ENCODE results near the gene CYP39A1.

CYP39A1 gene

DNA sequence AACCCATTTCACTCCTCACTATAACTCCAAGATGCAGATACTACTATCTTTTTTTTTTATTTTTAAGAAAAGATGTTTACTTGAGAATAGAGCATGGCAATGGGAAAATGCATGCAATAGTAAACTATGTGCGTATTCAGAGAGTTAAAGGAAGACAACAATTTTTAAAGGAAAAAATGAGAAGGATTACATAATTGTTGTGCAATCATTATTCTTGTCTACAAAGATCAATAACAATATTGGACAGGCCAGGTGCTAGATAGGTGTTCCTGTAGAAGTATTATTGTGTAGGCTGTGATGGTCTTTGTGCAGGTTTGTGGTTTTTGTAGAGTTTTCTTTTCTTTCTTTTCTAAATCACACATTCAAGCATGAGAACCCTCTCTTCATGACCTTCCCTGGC lies 20.6 kb downstream of the CYP39A1 start:
- no peak for TF ChIP-seq ZNF274 (IDR thresholded peaks at IDR 0.05; ENCODE audit: low read depth, low read length)
- no peak overlapping the region for H3K4me3 ChIP-seq (ENCODE audit: low read length)

DNA sequence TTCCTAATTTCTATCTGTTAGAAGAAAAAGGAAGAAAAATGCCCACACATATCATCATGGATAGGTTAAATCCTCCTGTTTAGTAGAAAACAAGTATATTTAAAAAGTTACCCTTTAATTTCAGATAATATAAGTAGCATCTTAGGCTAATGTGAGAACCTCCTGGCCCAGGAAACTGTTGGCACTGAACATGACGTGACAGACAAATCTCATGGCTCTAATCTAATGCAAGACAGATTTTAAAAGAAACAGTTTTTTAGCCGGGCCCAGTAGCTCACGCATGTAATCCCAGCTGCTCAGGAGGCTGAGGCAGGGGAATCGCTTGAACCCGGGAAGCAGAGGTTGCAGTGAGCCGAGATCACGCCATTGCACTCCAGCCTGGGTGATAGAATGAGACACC lies 22.9 kb downstream of the CYP39A1 start:
- TF ChIP-seq ZNF274 (IDR thresholded peaks at IDR 0.05; ENCODE audit: low read depth, low read length), result no peak
- no peak overlapping the region for H3K4me3 ChIP-seq (ENCODE audit: low read length)

DNA sequence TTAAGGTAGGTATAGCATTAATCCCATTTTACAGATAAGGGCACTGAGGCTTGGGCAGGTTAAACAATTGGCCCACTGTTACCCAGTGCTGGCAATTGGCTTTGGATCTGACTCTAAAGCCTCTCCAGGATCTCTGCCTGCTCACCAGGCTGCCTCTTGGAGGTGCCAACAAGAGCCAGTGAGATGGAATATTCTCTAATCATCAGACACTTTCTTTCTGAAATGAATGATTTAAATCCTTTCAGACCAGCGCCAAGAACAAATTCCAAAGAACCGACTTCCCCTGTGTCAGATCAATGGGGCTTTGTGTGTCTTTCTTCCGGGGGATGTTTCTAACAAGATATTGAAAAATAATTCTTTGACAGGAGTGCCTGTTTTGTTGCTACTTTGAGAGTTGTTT lies 23.6 kb downstream of the CYP39A1 start:
- TF ChIP-seq ZNF274 (IDR thresholded peaks at IDR 0.05; ENCODE audit: low read depth, low read length), result no peak

GRCh38 chr6:46628498-46628897 lies 24.1 kb downstream of the CYP39A1 start:
- TF ChIP-seq ZNF274 (IDR thresholded peaks at IDR 0.05; ENCODE audit: low read depth, low read length), result no peak
- no peak overlapping the region for H3K4me3 ChIP-seq (ENCODE audit: low read length)

More for the DNA sequence above, 23.6 kb downstream of the CYP39A1 start:
- H3K4me3 ChIP-seq (ENCODE audit: low read length), result no peak overlapping the region

- no peak for TF ChIP-seq ZNF274 (IDR thresholded peaks at IDR 0.05; ENCODE audit: low read depth, low read length)
- no peak overlapping the region for H3K4me3 ChIP-seq (ENCODE audit: low read length)
Observed at GRCh38 chr6:46626976-46627375, 25.6 kb downstream of the CYP39A1 start.

DNA sequence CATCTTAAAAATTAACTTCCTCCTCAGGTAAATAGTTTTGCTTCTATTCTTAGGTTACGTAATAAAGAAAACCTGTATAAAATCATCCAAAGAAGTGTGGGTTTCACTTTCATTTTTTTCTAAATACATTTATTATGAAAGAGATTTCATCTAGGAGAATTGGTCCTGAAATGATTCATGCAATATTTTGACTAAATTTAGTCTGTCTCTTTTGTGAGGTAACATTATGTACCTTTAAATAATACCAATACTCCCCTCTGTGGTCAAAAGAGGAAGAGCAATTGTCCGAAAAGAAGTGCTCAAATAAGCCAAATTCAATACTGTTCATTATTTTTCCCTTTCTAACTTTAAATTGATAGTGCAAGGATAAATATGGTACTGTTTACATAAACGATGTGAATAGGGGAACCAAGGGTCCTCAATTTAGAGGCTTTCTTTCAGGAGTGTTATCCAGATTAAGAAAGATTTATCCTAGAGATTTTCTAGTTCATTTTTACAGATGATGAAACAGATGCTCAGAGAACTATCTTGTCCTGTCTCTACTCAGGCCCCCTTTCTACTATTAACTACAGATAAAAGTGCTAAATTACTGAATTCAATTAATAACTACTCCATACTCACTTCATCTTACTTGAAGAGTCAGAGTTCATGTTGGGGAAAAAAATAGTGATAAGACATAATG lies 26.2 kb downstream of the CYP39A1 start:
- no peak for TF ChIP-seq ZNF274 (IDR thresholded peaks at IDR 0.05; ENCODE audit: low read depth, low read length)
- H3K4me3 ChIP-seq (ENCODE audit: low read length), result no peak overlapping the region

- no peak overlapping the region for H3K4me3 ChIP-seq (ENCODE audit: low read length)
- TF ChIP-seq ZNF274 (IDR thresholded peaks at IDR 0.05; ENCODE audit: low read depth, low read length), result no peak
Observed at GRCh38 chr6:46618726-46619125, 33.9 kb downstream of the CYP39A1 start.

- no peak for TF ChIP-seq ZNF274 (IDR thresholded peaks at IDR 0.05; ENCODE audit: low read depth, low read length)
- H3K4me3 ChIP-seq (ENCODE audit: low read length), result no peak overlapping the region
Observed at GRCh38 chr6:46612645-46613044, 40.0 kb downstream of the CYP39A1 start.

DNA sequence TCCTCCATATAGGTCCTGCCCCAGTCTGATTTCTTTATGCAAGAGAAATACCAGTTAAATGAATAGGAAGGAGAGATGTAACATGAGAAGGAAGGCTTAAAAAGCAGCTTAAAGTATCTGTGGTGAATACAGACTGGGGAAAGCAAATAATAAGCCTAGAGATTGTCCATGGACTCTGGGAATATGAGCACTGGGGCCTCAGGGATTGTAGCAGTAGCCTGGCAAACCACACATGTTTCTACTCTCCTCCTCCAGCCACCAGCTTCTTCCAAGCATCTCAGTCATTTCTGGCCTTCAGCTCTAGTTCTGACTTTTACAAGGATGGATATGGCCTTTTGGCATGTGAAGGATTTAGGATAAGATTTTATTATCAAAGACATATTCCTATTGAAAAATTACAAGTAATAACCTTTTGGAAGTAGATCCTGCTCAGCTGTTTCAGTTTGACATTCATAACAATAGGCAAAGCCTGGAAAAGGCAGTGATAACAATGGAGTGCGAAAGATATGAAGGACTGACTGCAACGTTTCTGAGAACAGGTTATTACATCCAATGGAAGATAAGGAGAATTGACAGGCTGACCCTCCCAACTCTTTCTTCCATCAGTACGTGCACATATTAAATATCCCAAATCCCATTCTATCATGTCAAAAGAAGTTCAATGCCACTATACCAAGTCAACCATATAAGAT lies 41.6 kb downstream of the CYP39A1 start:
- no peak for TF ChIP-seq ZNF274 (IDR thresholded peaks at IDR 0.05; ENCODE audit: low read depth, low read length)
- H3K4me3 ChIP-seq (ENCODE audit: low read length), result no peak overlapping the region

DNA sequence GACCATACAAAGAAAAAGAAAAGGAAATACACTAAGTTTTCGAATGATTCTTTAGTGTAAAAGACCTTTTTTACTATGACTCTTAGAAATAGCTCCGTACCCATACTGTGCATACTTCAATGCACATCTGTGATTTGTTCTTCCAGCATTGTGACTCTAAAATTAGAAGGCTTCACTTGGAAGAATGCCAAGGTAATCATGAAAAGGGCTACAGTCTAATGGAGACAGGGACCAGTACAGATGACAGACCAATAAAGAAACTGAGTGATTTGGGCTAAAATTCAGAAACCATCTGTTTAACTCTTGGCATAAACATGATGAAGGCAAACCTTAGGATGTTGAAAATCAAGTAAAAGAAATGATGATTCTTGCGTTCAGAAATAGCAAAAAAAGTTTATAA lies 46.3 kb downstream of the CYP39A1 start:
- H3K4me3 ChIP-seq (ENCODE audit: low read length), result no peak overlapping the region
- TF ChIP-seq ZNF274 (IDR thresholded peaks at IDR 0.05; ENCODE audit: low read depth, low read length), result no peak

DNA sequence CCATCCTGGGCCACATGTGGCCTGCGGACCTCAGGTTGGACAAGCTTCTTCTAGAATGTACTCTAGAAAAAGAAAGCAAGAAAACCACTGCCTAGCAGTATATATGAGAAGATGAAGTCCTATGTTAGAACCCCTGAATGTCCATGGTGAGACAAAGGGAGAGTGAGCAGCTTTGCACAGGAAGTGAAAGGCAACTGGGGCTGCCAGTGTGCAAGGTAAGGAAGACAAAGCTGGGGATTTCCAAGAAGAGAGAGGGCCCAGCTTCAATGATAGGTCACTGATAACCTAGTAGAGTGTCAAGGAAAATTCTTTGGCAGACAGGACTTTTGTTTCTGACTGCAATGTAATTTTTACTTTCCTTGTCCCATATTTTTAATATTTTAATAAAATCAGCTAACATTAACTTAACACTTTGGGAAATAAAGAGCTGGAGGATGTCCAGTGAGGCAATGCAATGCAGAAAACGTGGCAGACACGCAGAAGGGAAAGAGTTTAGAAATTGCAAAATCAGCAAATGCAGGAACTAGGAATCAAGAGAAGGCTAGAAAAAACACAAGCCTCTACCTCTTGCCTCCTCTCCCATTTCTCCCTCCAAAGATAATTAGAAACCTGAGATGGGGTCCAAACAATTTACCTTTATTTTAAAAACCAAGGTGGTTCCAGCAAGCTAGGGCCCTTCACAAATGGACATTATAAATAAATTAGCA lies 47.4 kb downstream of the CYP39A1 start:
- no peak for TF ChIP-seq ZNF274 (IDR thresholded peaks at IDR 0.05; ENCODE audit: low read depth, low read length)
- H3K4me3 ChIP-seq (ENCODE audit: low read length), result no peak overlapping the region

- no peak overlapping the region for H3K4me3 ChIP-seq (ENCODE audit: low read length)
- TF ChIP-seq ZNF274 (IDR thresholded peaks at IDR 0.05; ENCODE audit: low read depth, low read length), result no peak
Observed at GRCh38 chr6:46598215-46598614, 54.4 kb downstream of the CYP39A1 start.

DNA sequence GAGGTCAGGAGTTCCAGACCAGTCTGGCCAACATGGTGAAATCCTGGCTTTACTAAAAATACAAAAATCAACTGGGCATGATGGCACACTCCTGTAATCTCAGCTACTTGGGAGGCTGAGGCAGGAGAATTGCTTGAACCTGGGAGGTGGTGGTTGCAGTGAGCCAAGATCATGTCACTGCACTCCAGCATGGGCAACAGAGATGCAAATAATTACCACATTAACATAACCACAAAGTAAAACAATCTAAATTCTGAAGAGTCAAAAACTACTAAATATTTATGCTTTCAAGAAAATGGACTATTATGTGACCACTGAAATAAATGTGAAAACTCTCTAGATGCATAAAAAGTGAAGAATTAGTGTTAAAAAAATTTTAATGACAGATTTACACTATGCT lies 59.9 kb downstream of the CYP39A1 start:
- TF ChIP-seq ZNF274 (IDR thresholded peaks at IDR 0.05; ENCODE audit: low read depth, low read length), result no peak
- H3K4me3 ChIP-seq (ENCODE audit: low read length), result no peak overlapping the region

GRCh38 chr6:46592046-46592445 lies 60.6 kb downstream of the CYP39A1 start:
- no peak for TF ChIP-seq ZNF274 (IDR thresholded peaks at IDR 0.05; ENCODE audit: low read depth, low read length)
- H3K4me3 ChIP-seq (ENCODE audit: low read length), result no peak overlapping the region

- no peak for TF ChIP-seq ZNF274 (IDR thresholded peaks at IDR 0.05; ENCODE audit: low read depth, low read length)
- H3K4me3 ChIP-seq (ENCODE audit: low read length), result no peak overlapping the region
Observed at GRCh38 chr6:46590765-46591164, 61.9 kb downstream of the CYP39A1 start.

Measured in GM08714 (cell line).